GM21723 (cell line): ENCODE measurements around the gene ZNF575.
A peak's percentile ranks its signal among the peaks of the same experiment; 100 is the strongest.
"Not testable (repeated sequence)": the region's sequence is repeated elsewhere in the genome, so short reads cannot be mapped to it uniquely, and the experiment has no call there.

Source experiments
- ATAC-seq: cut with Tn5 transposase; IDR thresholded peaks from one replicate; pipeline ENCODE4 v1.9.1; 2021; ENCODE audit warnings: mild to moderate bottlenecking, moderate library complexity; ENCODE audit not compliant: unreplicated experiment

Gene ZNF575

DNA sequence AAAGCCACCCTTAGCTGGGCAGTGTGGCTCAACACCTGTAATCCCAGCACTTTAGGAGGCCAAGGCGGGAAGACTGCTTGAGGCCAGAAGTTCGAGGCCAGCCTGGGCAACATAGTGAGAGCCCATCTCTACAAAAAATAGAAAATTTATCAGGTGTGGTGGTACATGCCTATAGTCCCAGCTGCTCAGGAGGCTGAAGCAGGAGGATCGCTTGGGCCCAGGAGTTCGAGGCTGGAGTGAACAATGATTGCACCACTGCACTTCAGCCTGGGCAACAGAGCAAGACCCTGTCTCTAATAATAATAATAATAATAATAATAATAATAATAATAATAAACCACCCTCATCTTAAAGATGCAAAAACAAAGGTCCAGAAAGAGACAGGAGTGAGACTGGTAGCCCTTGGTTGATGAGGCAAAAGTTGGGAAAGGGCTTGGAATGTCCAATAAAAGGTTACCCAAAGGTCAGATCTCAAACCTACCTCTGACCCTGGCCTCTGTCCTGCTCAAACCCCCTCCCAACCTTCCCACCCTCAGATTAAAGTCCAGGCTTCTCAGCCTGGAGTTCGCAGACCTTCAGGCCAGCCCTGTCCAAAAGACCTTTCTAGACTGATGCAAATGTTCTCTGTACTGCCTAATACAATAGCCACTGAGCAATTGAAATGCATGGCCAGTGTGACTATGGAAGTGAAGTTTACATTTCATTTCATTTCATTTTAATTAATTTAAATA, 9.1 kb downstream of the ZNF575 start:
- ATAC-seq, result no peak

DNA sequence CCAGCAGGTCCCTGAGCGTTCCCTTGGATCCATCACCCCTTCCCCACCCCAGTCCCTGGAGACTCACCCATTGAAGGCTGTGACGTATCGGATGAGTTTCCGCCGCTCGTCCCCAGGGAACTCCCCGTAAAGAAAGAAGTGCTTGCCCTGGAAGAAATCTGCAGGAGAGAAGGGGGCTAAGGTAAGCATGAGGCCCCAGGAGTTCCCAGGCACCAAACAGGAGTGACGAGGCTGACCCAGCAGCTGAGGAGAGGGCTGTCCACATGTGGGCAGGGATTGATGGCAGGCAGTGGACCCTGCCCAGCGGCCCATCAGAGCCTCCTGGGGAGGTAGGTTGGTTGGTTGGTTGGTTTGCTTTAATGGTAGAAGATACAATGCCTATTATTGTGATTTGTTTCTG, 11.1 kb downstream of the ZNF575 start:
- ATAC-seq, result no peak

- ATAC-seq, result no peak
Measured at GRCh38 chr19:43545276-43545675, 12.3 kb downstream of the ZNF575 start.

DNA sequence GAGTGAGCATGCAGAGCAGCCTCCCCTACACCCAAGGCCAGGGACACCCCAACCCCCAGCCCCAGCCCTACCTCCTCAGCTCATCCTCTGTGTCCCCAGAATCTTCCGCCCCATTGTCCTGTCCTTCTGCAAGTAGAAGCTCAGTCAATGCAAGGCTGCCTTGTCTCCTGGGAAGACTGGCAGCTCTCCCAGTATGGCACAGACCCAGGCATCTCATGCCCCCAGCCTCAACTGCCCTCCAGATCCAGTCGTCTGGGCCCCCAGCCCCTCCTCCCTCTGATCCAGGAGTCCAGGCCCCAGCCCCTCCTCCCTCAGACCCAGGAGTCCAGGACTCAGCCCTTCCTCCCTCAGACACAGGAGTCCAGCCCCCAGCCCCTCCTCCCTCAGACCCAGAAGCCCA, 13.0 kb downstream of the ZNF575 start:
- ATAC-seq, result no peak

GRCh38 chr19:43546581-43546980, 13.6 kb downstream of the ZNF575 start:
- ATAC-seq, result no peak

DNA sequence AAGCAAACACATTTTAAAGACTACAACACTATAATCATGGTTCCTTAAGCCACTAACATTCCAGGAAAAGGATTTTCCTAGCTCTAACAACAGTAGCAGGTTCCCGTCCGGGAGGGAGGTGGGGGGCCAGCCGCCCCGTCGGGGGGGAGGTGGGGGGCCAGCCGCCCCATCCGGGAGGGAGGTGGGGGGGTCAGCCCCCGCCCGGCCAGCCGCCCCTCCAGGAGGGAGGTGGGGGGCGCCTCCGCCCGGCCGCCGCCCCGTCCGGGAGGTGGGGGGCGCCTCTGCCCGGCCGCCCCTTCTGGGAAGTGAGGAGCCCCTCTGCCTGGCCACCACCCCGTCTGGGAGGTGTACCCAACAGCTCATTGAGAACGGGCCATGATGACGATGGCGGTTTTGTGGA, 14.9 kb downstream of the ZNF575 start:
- ATAC-seq, result not testable (repeated sequence)

DNA sequence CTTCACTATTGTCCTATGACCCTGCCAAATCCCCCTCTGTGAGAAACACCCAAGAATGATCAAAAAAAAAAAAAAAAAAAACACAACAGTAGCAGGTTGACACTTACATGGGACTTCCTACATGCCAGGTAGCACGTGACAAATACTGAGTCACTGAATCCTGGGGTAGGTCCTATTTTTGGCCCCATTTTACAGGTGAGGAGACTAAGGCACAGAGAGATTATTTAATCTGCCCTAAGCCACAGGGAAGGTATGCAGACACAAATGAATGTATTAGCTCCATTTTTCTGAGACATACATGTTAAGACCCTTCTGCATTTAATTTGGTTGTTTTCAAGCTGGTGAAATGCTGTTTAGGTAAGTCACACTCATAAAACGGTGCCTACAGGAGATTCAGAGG, 15.7 kb downstream of the ZNF575 start:
- ATAC-seq, result no peak

GRCh38 chr19:43551399-43552197, 18.6 kb downstream of the ZNF575 start:
- no peak for ATAC-seq

DNA sequence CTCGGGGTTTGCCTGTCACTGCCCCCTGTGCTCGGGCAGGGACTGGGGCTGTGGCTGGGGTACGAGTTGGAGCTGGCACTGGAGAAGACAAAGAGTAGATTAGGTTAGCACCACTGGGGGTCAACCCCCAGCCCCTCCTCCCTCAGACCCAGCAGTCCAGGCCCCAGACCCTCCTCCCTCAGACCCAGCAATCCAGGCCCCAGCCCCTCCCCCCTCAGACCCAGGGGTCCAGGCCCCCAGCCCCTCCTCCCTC, 19.1 kb downstream of the ZNF575 start:
- no peak for ATAC-seq

DNA sequence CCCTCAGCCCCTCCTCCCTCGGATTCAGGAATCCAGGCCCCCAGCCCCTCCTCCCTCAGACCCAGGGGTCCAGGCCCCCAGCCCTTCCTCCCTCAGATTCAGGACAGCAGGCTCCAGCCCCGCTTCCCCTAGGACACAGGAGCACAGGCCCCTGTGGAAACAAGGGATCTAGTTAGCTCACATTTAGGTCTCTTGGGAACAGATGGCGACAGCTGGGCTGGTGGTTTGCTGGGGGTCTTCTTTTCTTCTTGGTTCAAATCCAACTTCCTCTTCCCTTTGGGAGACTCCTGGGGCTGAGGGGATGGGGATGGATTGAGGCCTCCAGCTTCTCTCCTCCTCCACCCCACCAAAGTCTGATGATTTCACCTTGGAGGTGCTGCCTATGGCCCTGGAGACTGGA, 19.6 kb downstream of the ZNF575 start:
- no peak for ATAC-seq

DNA sequence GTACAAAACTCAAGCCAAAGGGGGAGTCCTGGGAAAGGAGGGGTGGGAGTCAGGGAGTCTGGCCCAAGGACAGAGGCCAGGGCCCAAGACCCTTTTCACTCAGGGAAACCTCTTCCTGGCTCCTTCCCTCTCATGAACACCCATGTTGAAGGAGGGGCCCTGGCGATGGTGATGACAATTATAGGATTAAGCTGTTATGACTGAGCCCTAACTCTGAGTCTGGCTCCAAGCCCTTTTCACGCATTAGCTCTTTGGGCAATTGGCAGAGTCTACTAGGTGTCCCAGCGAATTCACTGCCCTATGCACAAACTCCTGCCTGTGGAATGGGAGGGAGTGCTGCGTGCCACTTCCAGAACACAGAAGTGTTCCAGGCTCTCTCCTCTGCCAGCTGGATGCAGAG, 20.7 kb downstream of the ZNF575 start:
- ATAC-seq, result no peak

- ATAC-seq, result no peak
Measured at GRCh38 chr19:43554317-43554895, 21.4 kb downstream of the ZNF575 start.

- no peak for ATAC-seq
Measured at GRCh38 chr19:43555185-43555770, 22.3 kb downstream of the ZNF575 start.

- no peak for ATAC-seq
Measured at GRCh38 chr19:43560687-43561086, 27.7 kb downstream of the ZNF575 start.

DNA sequence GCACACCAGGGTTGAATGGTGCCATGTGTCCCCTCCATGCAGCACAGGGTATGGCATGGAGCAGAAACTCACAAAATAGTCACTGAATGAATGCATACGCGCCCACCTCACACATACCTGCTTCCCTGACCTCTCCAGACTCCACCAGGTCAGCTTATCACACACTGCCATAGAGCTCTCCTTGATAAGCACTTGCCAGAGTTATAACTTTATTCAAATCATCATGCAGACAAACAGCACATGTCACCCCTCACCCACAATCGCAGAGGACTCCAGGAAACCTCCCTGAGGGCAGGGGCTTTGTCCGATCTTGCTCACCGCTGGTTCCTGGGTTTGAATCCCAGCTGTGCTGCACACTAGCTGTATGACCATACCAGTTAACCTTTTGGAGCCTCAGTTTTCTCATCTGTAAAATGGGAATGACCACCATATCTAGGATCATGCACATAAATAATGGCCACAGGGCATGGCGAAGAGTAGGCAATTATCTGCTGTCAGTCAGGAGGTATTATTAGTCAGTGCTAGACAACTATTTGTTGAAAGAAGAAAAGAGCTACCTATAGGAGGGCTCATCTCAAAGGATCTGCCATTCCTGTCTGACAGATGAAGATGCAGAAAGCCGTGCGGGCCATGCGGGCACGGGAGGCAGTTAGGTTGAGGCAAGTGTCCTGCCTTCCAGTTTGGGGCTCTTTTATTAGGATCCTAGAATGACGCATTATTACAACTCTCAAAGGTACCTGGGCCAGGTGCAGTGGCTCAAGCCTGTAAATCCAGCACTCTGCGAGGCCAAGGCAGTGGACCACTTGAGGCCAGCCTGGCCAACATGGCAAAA, 28.4 kb downstream of the ZNF575 start:
- ATAC-seq, result no peak

- ATAC-seq, result no peak
Measured at GRCh38 chr19:43562226-43562697, 29.3 kb downstream of the ZNF575 start.

DNA sequence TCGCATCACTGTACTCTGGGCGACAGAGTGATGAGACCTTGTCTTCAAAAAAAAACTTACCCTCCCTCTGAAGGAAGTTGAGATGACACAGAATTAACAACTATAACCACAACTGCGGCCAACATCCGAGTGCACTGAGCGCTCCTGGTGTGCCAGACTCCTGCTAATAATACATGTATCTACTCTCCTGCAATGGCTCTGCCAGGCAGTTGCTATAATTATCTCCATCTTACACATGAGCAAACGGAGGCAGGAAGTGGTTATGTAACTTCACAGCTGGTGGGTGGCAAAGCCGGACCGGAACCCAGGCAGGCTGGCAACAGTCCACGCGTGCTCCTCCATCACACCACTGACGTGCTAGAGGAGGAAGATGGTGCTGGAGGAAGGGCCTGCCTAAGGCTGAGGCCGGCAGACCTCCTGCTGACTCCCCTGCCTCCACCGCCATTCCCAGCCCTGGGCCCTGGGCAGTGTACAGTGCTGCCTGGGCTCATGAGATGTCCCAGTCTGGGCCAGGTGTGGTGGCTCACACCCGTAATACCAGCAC, 29.8 kb downstream of the ZNF575 start:
- peak; percentile 65 for ATAC-seq

- no peak for ATAC-seq
Measured at GRCh38 chr19:43563816-43564457, 30.9 kb downstream of the ZNF575 start.

DNA sequence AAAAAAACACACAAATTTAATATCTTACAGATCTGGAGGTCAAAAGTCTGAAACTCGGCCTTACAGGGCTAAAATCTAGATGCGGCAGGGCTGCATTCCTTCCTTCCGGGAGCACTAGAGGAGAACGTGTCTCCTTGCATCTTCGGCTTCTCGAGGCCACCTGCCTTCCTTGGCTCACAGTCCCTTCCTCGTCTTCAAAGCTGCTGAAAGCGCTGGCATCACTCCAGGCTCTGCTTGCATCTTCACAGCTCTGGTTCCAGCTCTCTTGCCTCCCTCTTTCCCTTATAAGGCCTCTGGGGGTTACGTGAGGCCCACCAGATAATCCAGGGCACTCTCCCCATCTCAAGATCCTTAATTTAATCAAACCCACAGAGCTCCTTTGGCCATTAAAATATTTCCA, 31.8 kb downstream of the ZNF575 start:
- ATAC-seq, result no peak

- no peak for ATAC-seq
Measured at GRCh38 chr19:43569657-43570056, 36.7 kb downstream of the ZNF575 start.
